GM10847 (cell line): ENCODE measurements around the gene DLG2.

Experiments
- POLR2A ChIP-seq: IDR thresholded peaks from 2 replicates; pipeline ENCODE4 v1.6.1; 2011; ENCODE audit not compliant: insufficient read length; ENCODE audit errors: extremely low read depth

DLG2 gene

GRCh38 chr11:83572581-83573496 lies 2054.3 kb downstream of the DLG2 start:
- no peak for TF ChIP-seq POLR2A

- no peak for TF ChIP-seq POLR2A
Measured at GRCh38 chr11:83571302-83571701, 2055.8 kb downstream of the DLG2 start.

GRCh38 chr11:83569134-83569805 lies 2057.9 kb downstream of the DLG2 start:
- TF ChIP-seq POLR2A: no peak

GRCh38 chr11:83568516-83568915 lies 2058.6 kb downstream of the DLG2 start:
- TF ChIP-seq POLR2A: no peak

- no peak for TF ChIP-seq POLR2A
Measured at GRCh38 chr11:83566950-83567349, 2060.2 kb downstream of the DLG2 start.

GRCh38 chr11:83564870-83565269 lies 2062.3 kb downstream of the DLG2 start:
- no peak for TF ChIP-seq POLR2A

GRCh38 chr11:83558281-83558680 lies 2068.9 kb downstream of the DLG2 start:
- no peak for TF ChIP-seq POLR2A

- TF ChIP-seq POLR2A: no peak
Measured at GRCh38 chr11:83557653-83558052, 2069.5 kb downstream of the DLG2 start.

- no peak for TF ChIP-seq POLR2A
Measured at GRCh38 chr11:83554876-83555275, 2072.3 kb downstream of the DLG2 start.

- TF ChIP-seq POLR2A: no peak
Measured at GRCh38 chr11:83549984-83550667, 2077.0 kb downstream of the DLG2 start.

- TF ChIP-seq POLR2A: no peak
Measured at GRCh38 chr11:83546368-83546767, 2080.8 kb downstream of the DLG2 start.

GRCh38 chr11:83545494-83546260 lies 2081.5 kb downstream of the DLG2 start:
- TF ChIP-seq POLR2A: no peak

- TF ChIP-seq POLR2A: no peak
Measured at GRCh38 chr11:83544846-83545245, 2082.3 kb downstream of the DLG2 start.

- TF ChIP-seq POLR2A: no peak
Measured at GRCh38 chr11:83543706-83544439, 2083.3 kb downstream of the DLG2 start.
